Bronchial epithelial cell (primary cell): ENCODE measurements around the gene PIP5K1B. TPM values are rescaled to one million over a fixed set of nuclear protein-coding genes. Genes with fewer than 3 reads are reported as not detected.

Experiments used
- DNase-seq: peaks from one replicate; pipeline ENCODE4 v3.0.0-alpha.2; 2010; ENCODE audit warnings: low read depth
- FAIRE-seq: peaks from 2 replicates; lab custom pipeline; 2011; peaks lifted over from hg19 to GRCh38; lab: Jason Lieb, UNC
- H3K27me3 ChIP-seq: 2 replicates; pipeline ENCODE4 v1.5.1; 2011; ENCODE audit warnings: low read length; ENCODE audit not compliant: control insufficient read depth, insufficient read depth
- H3K36me3 ChIP-seq: 2 replicates; pipeline ENCODE4 v1.5.1; 2011; ENCODE audit warnings: low read length; ENCODE audit not compliant: control insufficient read depth, insufficient read depth
- H3K4me3 ChIP-seq: 2 replicates; pipeline ENCODE4 v1.5.1; 2011; ENCODE audit warnings: mild to moderate bottlenecking, low read depth, low read length, control low read depth
- total RNA-seq: library from RNA; depleted of rRNA; stranded (reverse); fragments of >200 nt; gene quantifications from 2 replicates; pipeline ENCODE4 v1.2.1, GENCODE V29; 2014
- TF ChIP-seq, protein P1 (sequence below): IDR thresholded peaks from 2 replicates; pipeline ENCODE4 v1.5.1; 2011; ENCODE audit warnings: mild to moderate bottlenecking, moderate library complexity, low read length, control low read depth, inconsistent platforms; ENCODE audit not compliant: insufficient read depth, severe bottlenecking

Gene PIP5K1B
- total RNA-seq, 1 donor from 2014 or later, result 2.9 TPM

GRCh38 chr9:69019808-69020207, 314.8 kb downstream of the PIP5K1B start:
- TF ChIP-seq, protein P1, sequence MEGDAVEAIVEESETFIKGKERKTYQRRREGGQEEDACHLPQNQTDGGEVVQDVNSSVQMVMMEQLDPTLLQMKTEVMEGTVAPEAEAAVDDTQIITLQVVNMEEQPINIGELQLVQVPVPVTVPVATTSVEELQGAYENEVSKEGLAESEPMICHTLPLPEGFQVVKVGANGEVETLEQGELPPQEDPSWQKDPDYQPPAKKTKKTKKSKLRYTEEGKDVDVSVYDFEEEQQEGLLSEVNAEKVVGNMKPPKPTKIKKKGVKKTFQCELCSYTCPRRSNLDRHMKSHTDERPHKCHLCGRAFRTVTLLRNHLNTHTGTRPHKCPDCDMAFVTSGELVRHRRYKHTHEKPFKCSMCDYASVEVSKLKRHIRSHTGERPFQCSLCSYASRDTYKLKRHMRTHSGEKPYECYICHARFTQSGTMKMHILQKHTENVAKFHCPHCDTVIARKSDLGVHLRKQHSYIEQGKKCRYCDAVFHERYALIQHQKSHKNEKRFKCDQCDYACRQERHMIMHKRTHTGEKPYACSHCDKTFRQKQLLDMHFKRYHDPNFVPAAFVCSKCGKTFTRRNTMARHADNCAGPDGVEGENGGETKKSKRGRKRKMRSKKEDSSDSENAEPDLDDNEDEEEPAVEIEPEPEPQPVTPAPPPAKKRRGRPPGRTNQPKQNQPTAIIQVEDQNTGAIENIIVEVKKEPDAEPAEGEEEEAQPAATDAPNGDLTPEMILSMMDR, result no peak
- H3K36me3 ChIP-seq, result no peaks in the 10 kb centered on the region
- DNase-seq (no peak), FAIRE-seq (no peak)
- no peaks in the 10 kb centered on the region for H3K27me3 ChIP-seq
- no peak overlapping the region for H3K4me3 ChIP-seq

GRCh38 chr9:69020301-69021145, 315.5 kb downstream of the PIP5K1B start:
- no peak for FAIRE-seq
- H3K27me3 ChIP-seq, result no peaks in the 10 kb centered on the region

DNA sequence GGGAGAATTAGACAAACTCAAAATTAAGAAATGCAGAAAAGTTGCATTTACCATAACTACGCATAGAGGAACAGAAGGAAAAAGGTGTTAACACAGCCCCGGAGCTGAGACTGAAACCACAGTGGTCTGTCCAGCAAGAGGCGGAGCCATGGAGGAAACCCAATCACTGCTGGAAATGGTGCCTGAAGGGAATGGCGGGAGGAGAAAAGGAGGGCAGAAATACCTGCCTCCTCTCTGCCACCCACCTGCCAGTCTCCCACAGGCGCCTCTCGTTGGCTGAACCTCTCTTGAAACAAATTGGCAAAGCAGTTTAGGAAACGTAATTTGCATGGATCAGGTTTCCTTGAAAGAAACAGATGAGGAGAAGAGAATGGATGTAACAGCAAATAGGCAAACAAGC, 318.6 kb downstream of the PIP5K1B start:
- Histone ChIP-seq H3K4me3 (no peak overlapping the region), H3K27me3 (no peaks in the 10 kb centered on the region), H3K36me3 (no peaks in the 10 kb centered on the region)
- DNase-seq (no peak), FAIRE-seq (no peak)
- TF ChIP-seq, protein P1, result no peak

More at GRCh38 chr9:69020301-69021145, 315.5 kb downstream of the PIP5K1B start:
- Histone ChIP-seq H3K4me3 (no peak overlapping the region), H3K36me3 (no peaks in the 10 kb centered on the region)
- TF ChIP-seq, protein P1, result no peak
- no peak for DNase-seq

DNA sequence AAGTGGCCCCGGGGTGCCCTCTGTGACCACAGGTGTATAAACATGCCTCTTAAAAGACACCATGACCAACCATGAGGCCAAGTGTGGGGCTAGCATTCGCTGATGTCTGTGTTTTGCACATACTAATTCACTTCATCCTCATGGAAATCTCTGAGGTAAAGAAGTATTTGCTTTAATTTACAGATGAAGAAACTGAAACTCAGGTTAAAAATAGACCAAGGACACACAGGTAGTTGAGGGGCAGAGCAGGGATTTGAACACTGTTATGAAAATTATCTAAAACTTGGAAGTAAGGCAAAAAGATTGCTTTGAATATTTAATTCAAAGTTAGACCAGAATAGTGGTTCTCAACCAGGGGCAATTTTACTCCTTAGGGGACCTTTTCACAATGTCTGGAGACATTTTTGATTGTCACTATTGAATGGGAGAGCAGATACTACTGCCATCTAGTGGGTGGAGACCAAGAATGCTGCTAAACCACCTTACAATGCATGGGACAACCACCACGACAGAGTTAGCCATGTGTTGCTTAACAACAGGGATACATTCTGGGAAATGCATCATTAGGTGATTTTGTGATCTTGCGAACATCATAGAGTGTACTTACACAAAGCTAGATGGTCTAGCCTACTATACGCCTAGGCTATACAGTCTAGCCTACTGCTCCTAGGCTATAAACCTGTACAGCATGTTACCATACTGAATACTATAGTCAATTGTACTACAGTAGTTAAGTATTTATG, 322.5 kb downstream of the PIP5K1B start:
- no peaks in the 10 kb centered on the region for H3K36me3 ChIP-seq
- FAIRE-seq (no peak), DNase-seq (peak; percentile 56)
- TF ChIP-seq, protein P1, result peak; percentile 79
- H3K4me3 ChIP-seq, result no peak overlapping the region
- no peaks in the 10 kb centered on the region for H3K27me3 ChIP-seq

DNA sequence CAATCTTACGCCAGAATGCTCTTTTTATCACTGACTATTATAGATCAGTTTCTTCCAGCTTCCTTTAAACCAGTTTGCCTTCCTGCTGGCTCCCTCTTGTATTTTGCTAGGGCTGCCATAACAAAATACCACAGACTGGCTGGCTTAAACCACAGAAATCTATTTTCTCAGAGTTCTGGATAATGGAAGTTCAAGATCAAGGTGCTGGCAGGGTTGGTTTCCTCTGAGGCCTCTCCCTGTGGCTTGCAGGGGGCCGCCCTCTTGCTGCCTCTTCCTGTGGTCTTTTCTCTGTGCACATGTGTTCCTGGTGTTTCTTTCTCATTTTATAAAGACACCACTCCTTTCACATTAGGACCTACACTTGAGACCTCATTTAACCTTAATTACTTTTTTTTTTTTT, 323.7 kb downstream of the PIP5K1B start:
- Histone ChIP-seq H3K4me3 (no peak overlapping the region), H3K36me3 (no peaks in the 10 kb centered on the region), H3K27me3 (no peaks in the 10 kb centered on the region)
- FAIRE-seq, result no peak
- no peak for DNase-seq
- TF ChIP-seq, protein P1, result no peak
